OCI-LY3 (cell line): ENCODE data around the gene ABLIM3.

Experiments used
- H2AFZ ChIP-seq: fragments of 200-600, 300-600 bp; shearing (Covaris generic); 2 replicates; pipeline ENCODE4 v1.6.0; 2014; ENCODE audit warnings: antibody characterized with exemption, low read depth, low read length
- H3K27ac ChIP-seq: fragments of 200-600, 300-600 bp; sonication (generic); 2 replicates; pipeline ENCODE4 v1.5.1; 2014; ENCODE audit warnings: mild to moderate bottlenecking, low read length, moderate library complexity, mixed read lengths
- H3K27me3 ChIP-seq: fragments of 200-600, 300-600 bp; sonication (generic); 2 replicates; pipeline ENCODE4 v1.6.1; 2014; ENCODE audit warnings: low read depth, low read length, mixed read lengths
- H3K36me3 ChIP-seq: fragments of 200-600, 300-600 bp; sonication (generic); replicated peaks from 2 replicates; pipeline ENCODE3; 2014; ENCODE audit warnings: low read depth, low read length, mixed read lengths
- H3K4me1 ChIP-seq: fragments of 300-600, 200-600 bp; sonication (generic); 2 replicates; pipeline ENCODE4 v1.6.1; 2014; ENCODE audit warnings: low read length, mixed read lengths
- H3K4me2 ChIP-seq: fragments of 200-600, 300-600 bp; sonication (generic); 2 replicates; pipeline ENCODE4 v1.6.1; 2014; ENCODE audit warnings: low read length, mixed read lengths
- H3K4me3 ChIP-seq: fragments of 300-600, 200-600 bp; sonication (generic); 2 replicates; pipeline ENCODE4 v1.5.1; 2014; ENCODE audit warnings: antibody characterized with exemption, mild to moderate bottlenecking, low read length, moderate library complexity
- H3K79me2 ChIP-seq: fragments of 300-600, 200-600 bp; shearing (Covaris generic); 2 replicates; pipeline ENCODE4 v1.6.1; 2014; ENCODE audit warnings: mild to moderate bottlenecking, low read length, mixed read lengths
- H3K9ac ChIP-seq: fragments of 300-600, 200-600 bp; shearing (Covaris generic); 2 replicates; pipeline ENCODE4 v1.6.0; 2014; ENCODE audit warnings: mild to moderate bottlenecking, low read length, moderate library complexity
- H3K9me3 ChIP-seq: fragments of 200-600, 300-600 bp; shearing (Covaris generic); 2 replicates; pipeline ENCODE4 v1.6.1; 2014; ENCODE audit warnings: low read length, mixed read lengths; ENCODE audit not compliant: insufficient read depth
- H4K20me1 ChIP-seq: fragments of 200-600, 300-600 bp; sonication (generic); 2 replicates; pipeline ENCODE4 v1.6.1; 2016; ENCODE audit warnings: low read length, mixed read lengths; ENCODE audit not compliant: insufficient read depth
- EZH2phosphoT487 ChIP-seq: fragments of 200-600 bp; shearing (Covaris generic); IDR thresholded peaks from 2 replicates; pipeline ENCODE4 v1.6.1; 2018; ENCODE audit warnings: antibody characterized with exemption, mixed run types, low read depth
- TF ChIP-seq, protein P1 (sequence below): fragments of 200-600, 300-600 bp; sonication (generic); IDR thresholded peaks from 2 replicates; pipeline ENCODE4 v1.5.1; 2014; ENCODE audit warnings: antibody characterized with exemption, low read length, low read depth

The ABLIM3 gene

GRCh38 chr5:149172261-149172660 lies 31.0 kb downstream of the ABLIM3 start:
- Histone ChIP-seq H3K36me3 (no peaks in the 10 kb centered on the region), H3K27ac (no peak overlapping the region), H3K4me1 (no peaks in the 10 kb centered on the region), H3K27me3 (peaks cover 2% of the 10 kb centered on the region; the same call in 1 of the 2 replicates), H4K20me1 (no peaks in the 10 kb centered on the region), H3K4me2 (no peak overlapping the region), H2AFZ (no peak overlapping the region), H3K9ac (no peak overlapping the region), H3K9me3 (no peaks in the 10 kb centered on the region), H3K79me2 (no peaks in the 10 kb centered on the region), H3K4me3 (no peak overlapping the region)
- TF ChIP-seq, protein P1, sequence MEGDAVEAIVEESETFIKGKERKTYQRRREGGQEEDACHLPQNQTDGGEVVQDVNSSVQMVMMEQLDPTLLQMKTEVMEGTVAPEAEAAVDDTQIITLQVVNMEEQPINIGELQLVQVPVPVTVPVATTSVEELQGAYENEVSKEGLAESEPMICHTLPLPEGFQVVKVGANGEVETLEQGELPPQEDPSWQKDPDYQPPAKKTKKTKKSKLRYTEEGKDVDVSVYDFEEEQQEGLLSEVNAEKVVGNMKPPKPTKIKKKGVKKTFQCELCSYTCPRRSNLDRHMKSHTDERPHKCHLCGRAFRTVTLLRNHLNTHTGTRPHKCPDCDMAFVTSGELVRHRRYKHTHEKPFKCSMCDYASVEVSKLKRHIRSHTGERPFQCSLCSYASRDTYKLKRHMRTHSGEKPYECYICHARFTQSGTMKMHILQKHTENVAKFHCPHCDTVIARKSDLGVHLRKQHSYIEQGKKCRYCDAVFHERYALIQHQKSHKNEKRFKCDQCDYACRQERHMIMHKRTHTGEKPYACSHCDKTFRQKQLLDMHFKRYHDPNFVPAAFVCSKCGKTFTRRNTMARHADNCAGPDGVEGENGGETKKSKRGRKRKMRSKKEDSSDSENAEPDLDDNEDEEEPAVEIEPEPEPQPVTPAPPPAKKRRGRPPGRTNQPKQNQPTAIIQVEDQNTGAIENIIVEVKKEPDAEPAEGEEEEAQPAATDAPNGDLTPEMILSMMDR = no peak
- TF ChIP-seq EZH2phosphoT487 = no peak

GRCh38 chr5:149172709-149173505 lies 31.6 kb downstream of the ABLIM3 start:
- no peak for TF ChIP-seq EZH2phosphoT487
- TF ChIP-seq, protein P1 = no peak
- Histone ChIP-seq H3K79me2 (no peaks in the 10 kb centered on the region), H3K4me2 (no peak overlapping the region), H3K36me3 (no peaks in the 10 kb centered on the region), H4K20me1 (no peaks in the 10 kb centered on the region), H3K27ac (no peak overlapping the region), H2AFZ (no peak overlapping the region), H3K4me1 (no peaks in the 10 kb centered on the region), H3K27me3 (peaks cover 2% of the 10 kb centered on the region; the same call in 1 of the 2 replicates), H3K9me3 (no peaks in the 10 kb centered on the region), H3K9ac (no peak overlapping the region), H3K4me3 (no peak overlapping the region)

DNA sequence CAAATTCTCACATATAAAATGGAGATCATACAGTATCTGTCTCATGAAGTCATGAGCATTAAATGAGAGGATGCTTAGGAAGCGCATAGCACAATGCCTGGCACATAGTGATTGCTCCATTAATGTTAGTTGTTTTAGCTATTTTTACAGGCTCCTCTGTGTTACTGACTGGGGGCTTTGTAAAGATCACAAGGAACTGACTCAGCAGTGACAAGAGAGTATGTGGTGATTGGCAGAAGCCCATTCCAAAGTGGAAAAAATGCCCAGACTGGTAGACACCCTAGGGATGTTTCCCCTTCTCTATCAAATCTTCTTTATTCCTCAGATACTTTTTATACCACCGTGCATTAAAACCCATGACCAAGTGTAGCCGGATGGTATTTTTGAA lies 33.5 kb downstream of the ABLIM3 start:
- TF ChIP-seq EZH2phosphoT487 = no peak
- TF ChIP-seq, protein P1 = no peak
- H3K36me3 ChIP-seq = no peaks in the 10 kb centered on the region
- no peaks in the 10 kb centered on the region for H4K20me1 ChIP-seq
- H3K4me2 ChIP-seq = no peak overlapping the region
- no peaks in the 10 kb centered on the region for H3K79me2 ChIP-seq
- no peaks in the 10 kb centered on the region for H3K4me1 ChIP-seq
- H3K9me3 ChIP-seq = no peaks in the 10 kb centered on the region
- 0 out of 2 replicates have a peak, but pooled peaks cover 13% of the 10 kb centered on the region for H3K27me3 ChIP-seq
- no peak overlapping the region for H2AFZ ChIP-seq
- H3K4me3 ChIP-seq = no peak overlapping the region
- no peak overlapping the region for H3K9ac ChIP-seq
- H3K27ac ChIP-seq = no peak overlapping the region

DNA sequence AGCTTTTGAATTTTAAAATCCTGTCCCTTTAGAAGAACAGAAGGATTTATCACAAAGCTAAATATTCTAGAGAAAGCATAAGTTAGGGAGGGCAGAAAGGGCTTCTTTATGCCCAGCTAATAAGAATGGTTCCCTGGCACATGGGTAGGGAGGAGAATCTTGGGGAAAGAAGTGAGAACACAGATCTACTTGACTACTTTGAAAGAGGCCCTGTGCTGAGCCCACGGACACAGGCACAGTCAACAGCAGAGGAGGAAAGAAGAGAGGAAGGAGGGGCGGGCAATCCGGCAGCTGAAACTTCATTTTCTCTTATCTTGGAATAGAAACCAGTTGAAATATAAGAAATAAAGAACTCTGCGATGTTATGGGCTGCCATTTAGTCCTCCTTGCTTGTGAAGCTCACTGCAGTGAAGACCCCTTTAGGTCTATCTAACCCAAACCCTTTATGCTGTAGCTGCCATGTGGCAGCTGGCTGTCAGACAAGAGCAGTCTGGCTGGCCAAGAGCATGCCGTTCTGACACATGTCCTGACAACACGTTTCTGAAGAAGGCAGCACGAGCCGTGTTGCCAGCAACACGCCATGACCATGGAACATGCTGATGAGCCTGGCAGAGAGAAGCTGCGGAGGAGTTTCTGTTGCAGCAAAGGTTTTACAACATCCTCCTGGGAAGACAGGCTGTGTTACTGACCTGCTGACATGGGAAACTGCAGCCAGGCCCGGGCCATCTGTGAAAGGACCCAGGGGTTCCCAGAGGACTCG lies 34.2 kb downstream of the ABLIM3 start:
- no peaks in the 10 kb centered on the region for H3K79me2 ChIP-seq
- H3K4me1 ChIP-seq = no peaks in the 10 kb centered on the region
- H4K20me1 ChIP-seq = no peaks in the 10 kb centered on the region
- TF ChIP-seq EZH2phosphoT487 = no peak
- TF ChIP-seq, protein P1 = no peak
- no peak overlapping the region for H3K4me2 ChIP-seq
- no peak overlapping the region for H3K9ac ChIP-seq
- H3K36me3 ChIP-seq = no peaks in the 10 kb centered on the region
- H3K27ac ChIP-seq = no peak overlapping the region
- H3K4me3 ChIP-seq = no peak overlapping the region
- H2AFZ ChIP-seq = no peak overlapping the region
- no peaks in the 10 kb centered on the region for H3K9me3 ChIP-seq
- H3K27me3 ChIP-seq = 0 out of 2 replicates have a peak, but pooled peaks cover 13% of the 10 kb centered on the region
